HS-5 (cell line): ENCODE results near the gene WDR12.
A peak's percentile ranks its signal among the peaks of the same experiment; 100 is the strongest.
"Not testable (repeated sequence)": the region's sequence is repeated elsewhere in the genome, so short reads cannot be mapped to it uniquely, and the experiment has no call there.

ENCODE experiments used
- DNase-seq: peaks from one replicate; pipeline ENCODE4 v3.0.0-alpha.2; 2012; ENCODE audit warnings: low read depth

Gene WDR12

GRCh38 chr2:202911512-202912341 is at the start of gene WDR12, which contains the start of gene CARF:
Gene WDR12, minus strand, starts transcription at chr2:202911673. Its CDS starts 197 bp downstream, at chr2:202911476.
Gene CARF, plus strand, starts transcription at chr2:202912275. Its CDS starts 29,628 bp downstream, at chr2:202941903.
- DNase-seq: peak; percentile 89

GRCh38 chr2:202960524-202960923 is 49.1 kb upstream of the WDR12 start:
- DNase-seq: no peak

GRCh38 chr2:202950592-202950991 is 39.1 kb upstream of the WDR12 start:
- no peak for DNase-seq

GRCh38 chr2:202949333-202949732 is 37.9 kb upstream of the WDR12 start:
- not testable (repeated sequence) for DNase-seq

DNA sequence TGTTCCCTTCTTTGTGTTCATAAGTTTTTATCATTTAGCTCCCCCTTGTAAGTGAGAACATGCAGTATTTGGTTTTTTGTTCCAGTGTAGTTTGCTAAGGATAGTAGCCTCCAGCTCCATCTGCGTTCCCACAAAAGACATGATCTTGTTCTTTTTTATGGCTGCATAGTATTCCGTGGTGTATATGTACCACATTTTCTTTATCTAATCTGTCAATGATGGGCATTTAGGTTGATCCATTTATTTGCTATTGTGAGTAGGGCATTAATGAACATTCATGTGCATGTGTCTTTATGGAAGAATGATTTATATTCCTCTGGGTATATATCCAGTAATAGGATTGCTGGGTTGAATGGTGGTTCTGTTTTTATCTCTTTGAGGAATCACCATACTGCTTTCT is 34.0 kb upstream of the WDR12 start:
- no peak for DNase-seq

DNA sequence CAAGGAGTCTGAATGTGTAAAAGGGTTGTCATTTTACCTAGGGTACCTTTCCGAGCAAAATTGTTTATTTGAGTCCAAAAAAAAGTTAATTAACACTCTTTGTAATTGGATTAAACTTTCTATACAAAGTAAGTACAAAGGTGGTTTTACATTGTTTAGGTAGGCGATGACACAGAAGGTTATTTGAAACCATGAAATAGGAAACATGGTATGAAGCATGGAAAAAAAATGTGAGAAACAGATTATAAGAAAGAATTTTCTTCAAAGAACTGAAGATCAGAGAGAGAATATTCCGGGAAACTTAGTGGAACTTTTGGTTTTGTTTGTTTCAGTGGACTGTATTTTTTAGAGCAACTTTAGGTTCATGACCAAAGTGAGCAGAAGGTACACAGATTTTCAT is 33.3 kb upstream of the WDR12 start:
- DNase-seq: no peak

DNA sequence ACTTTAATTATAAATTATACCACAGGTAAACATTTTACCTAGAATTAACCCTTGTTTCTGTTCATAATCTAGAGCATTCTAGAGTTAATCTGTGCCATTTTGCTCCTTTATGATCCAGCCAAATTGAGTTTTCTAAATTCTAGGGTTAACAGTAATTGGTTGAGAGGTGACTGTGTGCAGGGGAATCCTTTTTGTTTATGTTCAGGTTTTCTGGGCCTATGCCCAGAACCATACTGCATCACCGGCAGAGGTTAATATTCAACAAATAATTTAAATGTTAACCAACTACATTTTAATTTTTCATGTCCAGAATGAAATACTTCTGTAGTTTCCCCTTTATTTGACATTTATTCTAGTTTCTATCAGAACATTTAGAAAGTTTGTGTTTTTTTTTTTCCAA is 32.9 kb upstream of the WDR12 start:
- no peak for DNase-seq

DNA sequence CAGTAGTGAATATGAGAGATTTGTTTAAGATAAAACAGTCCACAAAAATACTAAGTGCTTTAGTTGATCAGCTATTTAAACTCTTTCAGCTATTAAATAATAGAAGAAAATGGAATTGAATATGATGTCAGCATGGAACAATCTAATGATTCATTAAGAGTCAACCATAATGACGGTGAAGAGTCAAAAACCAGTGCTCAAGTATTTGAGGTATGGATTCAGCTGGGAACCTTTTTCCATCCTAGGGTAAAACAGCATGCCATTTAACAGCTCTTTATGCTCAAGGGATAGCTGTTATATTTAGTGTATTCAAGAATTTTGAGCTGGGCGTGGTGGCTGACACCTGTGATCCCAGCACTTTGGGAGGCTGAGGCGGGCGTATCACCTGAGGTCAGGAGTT is 30.3 kb upstream of the WDR12 start:
- peak; percentile 42 for DNase-seq

DNA sequence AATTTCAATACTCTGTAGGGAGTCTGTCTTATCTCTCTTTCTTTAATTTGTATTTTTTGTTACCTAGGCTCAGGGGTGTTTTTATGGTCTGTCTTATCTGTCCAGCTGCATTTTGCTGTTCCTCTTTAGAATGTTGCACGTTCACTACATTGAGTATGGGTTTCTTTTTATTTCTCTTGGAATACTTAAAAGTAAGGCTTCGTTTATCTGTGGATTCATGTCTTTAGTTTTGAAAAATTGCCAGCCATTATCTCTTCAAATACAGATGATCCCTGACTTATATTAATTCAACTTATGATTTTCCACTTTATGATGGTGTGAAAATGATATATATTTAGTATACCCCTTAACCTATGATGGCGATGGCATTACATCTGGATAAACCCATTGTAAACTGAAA is 27.5 kb upstream of the WDR12 start:
- DNase-seq: no peak

GRCh38 chr2:202934456-202934855 is 23.0 kb upstream of the WDR12 start:
- DNase-seq: no peak

DNA sequence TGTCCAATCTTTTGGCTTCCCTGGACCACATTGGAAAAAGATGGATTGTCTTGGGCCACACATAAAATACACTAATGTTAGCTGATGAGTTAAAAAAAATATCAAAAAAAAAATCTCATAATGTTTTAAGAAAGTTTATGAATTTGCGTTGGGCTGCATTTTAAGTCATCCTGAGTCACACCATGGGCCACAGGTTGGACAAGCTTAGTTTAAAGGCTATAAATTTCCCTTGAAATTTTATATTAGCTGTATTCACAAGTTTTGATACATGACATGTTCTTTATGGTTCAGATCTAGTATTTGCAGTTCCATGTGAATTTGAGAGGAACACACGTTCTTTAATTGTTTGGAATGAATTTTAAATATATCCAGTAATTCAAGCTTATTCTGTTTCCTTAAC is 22.5 kb upstream of the WDR12 start:
- no peak for DNase-seq

- no peak for DNase-seq
Measured at GRCh38 chr2:202933139-202933510, 21.7 kb upstream of the WDR12 start.

DNA sequence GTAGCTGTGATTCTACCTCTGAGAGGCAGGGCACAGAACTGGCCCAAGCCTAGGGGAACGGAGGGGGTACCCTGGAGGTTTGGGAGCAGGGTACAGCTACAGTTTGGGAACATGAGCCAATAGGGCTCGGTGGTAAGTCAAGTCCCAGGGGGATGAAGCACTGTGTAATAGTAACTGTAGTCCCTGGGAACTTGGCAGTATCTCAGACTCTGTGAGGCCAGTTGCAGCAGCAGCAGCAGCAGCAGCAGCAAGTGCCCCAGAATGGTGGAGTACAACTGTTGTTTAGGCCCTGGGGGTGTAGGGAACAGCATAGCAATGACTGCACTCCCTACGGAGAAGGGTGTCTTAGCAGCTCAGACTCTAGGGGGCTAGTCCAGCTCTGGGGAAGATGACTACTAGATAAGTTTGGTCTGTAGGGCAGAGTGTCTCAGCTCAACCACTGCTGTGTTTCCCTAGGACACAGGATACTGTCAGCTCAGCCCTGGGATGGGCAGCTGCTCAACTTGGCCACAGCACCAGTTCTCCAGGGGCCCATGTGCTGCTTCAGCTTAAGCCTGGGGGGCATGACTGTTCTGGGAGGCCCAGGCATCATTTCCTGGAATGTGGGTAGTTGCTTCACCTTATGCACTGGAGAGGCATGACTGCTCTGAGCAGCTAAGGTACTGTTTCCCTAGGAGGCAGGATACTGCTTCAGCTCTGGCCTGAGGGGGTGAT is 21.1 kb upstream of the WDR12 start:
- DNase-seq: peak; percentile 53

DNA sequence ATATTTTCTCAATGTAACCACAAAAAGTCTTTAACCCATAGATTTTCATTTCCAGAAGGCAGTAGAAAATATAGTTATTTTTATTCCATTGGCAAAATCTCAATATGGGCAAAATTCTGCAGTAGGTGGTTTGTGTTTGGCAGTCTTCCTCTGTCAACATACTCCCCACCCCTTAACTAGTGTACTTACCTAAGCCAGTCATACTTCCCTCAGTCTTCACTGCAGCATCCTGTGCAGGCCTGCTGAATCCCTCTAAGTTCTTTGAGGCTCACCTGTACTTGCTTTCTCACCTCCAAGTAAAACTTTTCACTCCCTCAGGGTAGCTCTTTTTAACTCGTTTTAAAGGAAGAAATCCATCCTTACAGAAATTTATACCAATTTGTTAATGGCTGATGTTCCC is 7.4 kb upstream of the WDR12 start:
- no peak for DNase-seq

DNA sequence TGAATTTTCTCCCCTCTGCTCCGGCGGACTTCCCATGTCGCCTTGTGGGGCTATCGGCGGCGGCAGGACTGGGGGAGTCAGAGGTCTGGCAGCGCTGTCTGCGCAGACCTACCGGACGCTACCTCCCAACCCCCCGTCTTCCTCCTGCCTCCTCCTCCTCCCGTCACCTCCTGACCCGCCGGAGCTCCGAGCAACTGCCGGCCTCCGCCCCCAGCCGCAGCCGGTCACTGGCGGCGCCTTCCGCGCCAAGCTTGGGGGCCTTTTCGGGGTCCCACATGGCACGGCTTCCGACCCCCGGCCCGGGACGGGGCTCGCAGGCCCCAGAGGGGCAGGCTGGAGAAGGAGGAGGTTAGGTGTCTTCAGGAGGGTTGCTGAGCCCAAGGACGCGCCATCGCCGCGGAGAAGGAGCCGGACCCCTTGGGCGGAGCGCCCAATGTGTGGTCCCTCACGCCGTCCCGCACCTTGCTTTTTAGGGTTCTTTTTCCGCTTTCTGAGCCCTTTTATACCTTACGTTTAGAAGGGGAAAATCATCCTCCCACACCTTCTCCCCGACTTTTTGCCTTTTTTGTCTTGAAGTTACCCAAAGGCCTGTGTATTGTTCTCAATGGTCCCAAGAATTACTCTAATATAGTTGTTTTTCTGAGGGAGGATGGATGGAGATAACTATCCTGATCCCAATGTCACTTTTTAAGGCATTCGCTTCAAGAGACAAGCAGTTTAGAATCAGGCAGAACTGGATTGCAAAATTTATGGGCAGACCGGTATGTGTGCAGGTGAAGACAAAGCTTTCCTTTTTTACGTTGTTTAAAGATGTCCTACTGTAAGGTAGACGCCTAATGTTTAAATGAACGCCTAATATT is 1.1 kb upstream of the WDR12 start:
- not testable (repeated sequence) for DNase-seq

- no peak for DNase-seq
Measured at GRCh38 chr2:202911203-202911511, 316 bp downstream of the WDR12 start.

DNA sequence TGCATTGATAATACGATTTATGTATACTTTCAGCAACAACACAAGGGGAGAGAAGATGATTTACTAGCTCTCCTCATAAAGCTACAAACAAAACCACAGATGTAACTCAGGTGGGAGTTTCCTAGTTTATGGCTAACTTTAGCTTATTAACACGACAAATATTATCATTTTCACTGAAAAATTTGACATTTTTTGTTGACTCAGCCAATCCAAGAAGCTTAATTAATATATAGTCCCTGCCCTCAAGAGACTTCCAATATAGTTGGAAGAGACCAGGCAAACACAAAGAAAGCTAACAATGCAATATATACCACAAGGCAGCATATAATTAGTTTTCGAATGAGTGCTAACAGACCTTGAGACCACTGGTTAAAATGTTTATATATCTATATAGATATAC is 775 bp downstream of the WDR12 start:
- no peak for DNase-seq

DNA sequence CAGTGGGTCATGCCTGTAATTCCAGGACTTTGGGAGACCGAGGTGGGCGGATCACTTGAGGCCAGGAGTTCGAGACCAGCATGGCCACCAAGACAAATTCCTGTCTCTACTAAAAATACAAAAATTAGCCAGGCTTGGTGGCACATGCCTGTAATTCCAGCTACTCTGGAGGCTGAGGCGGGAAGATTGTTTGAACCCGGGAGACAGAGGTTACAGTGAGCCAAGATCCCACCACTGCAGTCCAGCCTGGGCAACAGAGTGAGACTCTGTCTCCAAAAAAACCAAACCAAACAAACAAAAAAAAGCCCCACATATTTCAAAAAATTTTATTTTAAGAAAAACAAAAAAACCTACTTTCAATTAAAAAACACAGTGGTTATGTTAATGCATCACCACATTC is 1.2 kb downstream of the WDR12 start:
- not testable (repeated sequence) for DNase-seq

DNA sequence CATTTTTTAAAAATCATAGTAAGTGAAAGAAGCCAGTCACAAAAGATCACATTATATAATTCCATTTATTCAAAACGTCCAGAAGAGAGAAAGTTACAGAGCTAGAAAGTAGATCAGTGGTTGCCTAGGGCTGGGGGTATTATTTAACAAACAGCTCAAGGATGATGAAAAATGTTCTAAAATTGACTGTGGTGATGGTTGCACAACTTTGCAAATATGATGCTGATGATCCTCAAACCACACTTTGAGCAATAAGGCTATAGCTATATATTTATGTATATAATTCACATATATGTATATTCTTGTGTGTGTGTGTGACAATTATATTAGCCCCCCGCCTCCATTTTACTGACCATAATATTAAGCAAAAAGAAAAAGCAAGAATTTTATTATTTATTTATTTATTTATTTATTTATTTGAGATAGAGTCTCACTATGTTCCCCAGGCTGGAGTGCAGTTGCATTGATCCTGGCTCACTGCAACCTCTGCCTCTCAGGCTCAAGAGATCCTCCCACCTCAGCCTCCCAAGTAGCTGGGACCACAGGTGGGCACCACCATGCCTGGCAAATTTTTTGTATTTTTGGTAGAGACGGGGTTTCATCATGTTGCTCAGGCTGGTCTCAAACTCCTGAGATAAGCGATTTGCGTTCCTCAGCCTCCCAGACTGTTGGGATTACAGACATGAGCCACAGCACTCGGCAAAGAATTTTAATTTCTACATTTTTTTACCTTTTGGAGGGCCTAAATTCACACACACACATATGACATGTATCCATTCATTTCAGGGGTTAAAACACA is 1.9 kb downstream of the WDR12 start:
- DNase-seq: no peak

GRCh38 chr2:202908186-202908585 is 3.3 kb downstream of the WDR12 start:
- no peak for DNase-seq

- not testable (repeated sequence) for DNase-seq
Measured at GRCh38 chr2:202905507-202905906, 6.0 kb downstream of the WDR12 start.

GRCh38 chr2:202885190-202885589 is 26.3 kb downstream of the WDR12 start:
- no peak for DNase-seq
